ENCODE data around the gene DUS1L. TPM values are rescaled to one million over a fixed set of nuclear protein-coding genes. Genes with fewer than 3 reads are reported as not detected.
A peak's percentile ranks its signal among the peaks of the same experiment; 100 is the strongest.

Gene DUS1L
- polyA plus RNA-seq, 1 donor (not counting 4 experiments of a cell fraction or from before 2014, with no cell fraction given), result 49.1 TPM

GRCh38 chr17:82098939-82099763 lies 33.5 kb upstream of the DUS1L start:
- H2AFZ ChIP-seq (ENCODE audit: control insufficient read depth, low read length), result no peak overlapping the region
- peak overlapping the region; percentile 41 to 57 (median 56) for H3K4me3 ChIP-seq (ENCODE audit: control insufficient read depth in 2 of 3, extremely low read depth in 1 of 3, insufficient read depth in 2 of 3, low read depth in 1 of 3, low read length in 3 of 3)
- H3K4me1 ChIP-seq (ENCODE audit: control insufficient read depth, extremely low read depth, insufficient read depth, low read length), result peaks cover 34% of the 10 kb centered on the region
- H3K36me3 ChIP-seq (ENCODE audit: control insufficient read depth in 2 of 2, extremely low read depth in 1 of 2, insufficient read depth in 2 of 2, low read length in 2 of 2), result peaks cover 12 to 14% of the 10 kb centered on the region in 2 experiments
- no peaks in the 10 kb centered on the region for H3K27me3 ChIP-seq (ENCODE audit: control insufficient read depth, extremely low read depth, insufficient read depth, low read length)
- peak overlapping the region; percentile 84 for H3K4me2 ChIP-seq (ENCODE audit: control insufficient read depth, extremely low read depth, insufficient read depth, low read depth, low read length)
- H3K9me1 ChIP-seq (ENCODE audit: control insufficient read depth, extremely low read depth, insufficient read depth, low read length), result no peaks in the 10 kb centered on the region
- peak overlapping the region; percentile 43 for H3K27ac ChIP-seq (ENCODE audit: control insufficient read depth, insufficient read depth, low read length)
- FAIRE-seq (no peak), DNase-seq (ENCODE audit: low read depth, low spot score) (no peak)
- TF ChIP-seq CTCF (optimal IDR thresholded peaks at IDR 0.05 in 1 of 3, IDR thresholded peaks at IDR 0.05 in 1 of 3, conservative IDR thresholded peaks at IDR 0.05 in 1 of 3; ENCODE audit: extremely low read depth in 1 of 3, insufficient read depth in 2 of 3, low read length in 3 of 3), result no peak
- no peak for TF ChIP-seq EZH2 (IDR thresholded peaks at IDR 0.05; ENCODE audit: low read length)
- dilution Hi-C loops (cut with MboI; ENCODE audit: extremely low pct_ligation_motif_present, low sequenced_read_pairs), result no loop called here
- no peaks in the 10 kb centered on the region for H3K9me3 ChIP-seq (ENCODE audit: control insufficient read depth, low read depth, low read length)
- peaks cover 33% of the 10 kb centered on the region for H3K79me2 ChIP-seq (ENCODE audit: control insufficient read depth, insufficient read depth, low read length)
- peak overlapping the region; percentile 74 for H3K9ac ChIP-seq (ENCODE audit: control insufficient read depth, extremely low read depth, insufficient read depth, low read length)
- peaks cover 22% of the 10 kb centered on the region for H4K20me1 ChIP-seq (ENCODE audit: control insufficient read depth, extremely low read depth, insufficient read depth, low read length)

- Histone ChIP-seq H3K79me2 (ENCODE audit: control insufficient read depth, insufficient read depth, low read length) (peaks cover 40% of the 10 kb centered on the region), H3K9ac (ENCODE audit: control insufficient read depth, extremely low read depth, insufficient read depth, low read length) (peak within 1 kb of the TSS; percentile 81), H3K4me2 (ENCODE audit: control insufficient read depth, extremely low read depth, insufficient read depth, low read depth, low read length) (peak within 1 kb of the TSS; percentile 93), H3K9me1 (ENCODE audit: control insufficient read depth, extremely low read depth, insufficient read depth, low read length) (no peaks in the 10 kb centered on the region), H3K27me3 (ENCODE audit: control insufficient read depth, extremely low read depth, insufficient read depth, low read length) (no peaks in the 10 kb centered on the region), H4K20me1 (ENCODE audit: control insufficient read depth, extremely low read depth, insufficient read depth, low read length) (peaks cover 24% of the 10 kb centered on the region), H3K4me1 (ENCODE audit: control insufficient read depth, extremely low read depth, insufficient read depth, low read length) (peaks cover 29% of the 10 kb centered on the region), H3K9me3 (ENCODE audit: control insufficient read depth, low read depth, low read length) (no peaks in the 10 kb centered on the region), H3K27ac (ENCODE audit: control insufficient read depth, insufficient read depth, low read length) (peak within 1 kb of the TSS; percentile 72), H3K36me3 (ENCODE audit: control insufficient read depth in 2 of 2, extremely low read depth in 1 of 2, insufficient read depth in 2 of 2, low read length in 2 of 2) (peaks cover 12 to 20% of the 10 kb centered on the region in 2 experiments), H2AFZ (ENCODE audit: control insufficient read depth, low read length) (peak within 1 kb of the TSS; percentile 46), H3K4me3 (ENCODE audit: control insufficient read depth in 2 of 3, extremely low read depth in 1 of 3, insufficient read depth in 2 of 3, low read depth in 1 of 3, low read length in 3 of 3) (peak within 1 kb of the TSS; percentile 76 to 85 (median 83))
- DNase-seq (ENCODE audit: low read depth, low spot score) (peak; percentile 58), FAIRE-seq (no peak)
- dilution Hi-C loops (cut with MboI; ENCODE audit: extremely low pct_ligation_motif_present, low sequenced_read_pairs), result no loop called here
- TF ChIP-seq CTCF (optimal IDR thresholded peaks at IDR 0.05 in 1 of 3, IDR thresholded peaks at IDR 0.05 in 1 of 3, conservative IDR thresholded peaks at IDR 0.05 in 1 of 3; ENCODE audit: extremely low read depth in 1 of 3, insufficient read depth in 2 of 3, low read length in 3 of 3), result peak; percentile 19 to 69 (median 63)
- no peak for TF ChIP-seq EZH2 (IDR thresholded peaks at IDR 0.05; ENCODE audit: low read length)
Observed at GRCh38 chr17:82098169-82098938, 32.8 kb upstream of the DUS1L start, which contains the start of gene FASN. FASN (minus strand) TSS chr17:82098236; CDS start chr17:82096445, 1,791 bp downstream.

Data from keratinocyte (primary cell).